SH-SY5Y (cell line): ENCODE results near the gene HDAC9.

Experiments used
- GATA2 ChIP-seq: IDR thresholded peaks from 2 replicates; pipeline ENCODE4 v1.6.1; 2011; ENCODE audit warnings: mild to moderate bottlenecking, low read depth, low read length
- GATA3 ChIP-seq: IDR thresholded peaks from 2 replicates; pipeline ENCODE4 v1.6.1; 2011; ENCODE audit warnings: low read depth, mild to moderate bottlenecking, low read length, moderate library complexity

DNA sequence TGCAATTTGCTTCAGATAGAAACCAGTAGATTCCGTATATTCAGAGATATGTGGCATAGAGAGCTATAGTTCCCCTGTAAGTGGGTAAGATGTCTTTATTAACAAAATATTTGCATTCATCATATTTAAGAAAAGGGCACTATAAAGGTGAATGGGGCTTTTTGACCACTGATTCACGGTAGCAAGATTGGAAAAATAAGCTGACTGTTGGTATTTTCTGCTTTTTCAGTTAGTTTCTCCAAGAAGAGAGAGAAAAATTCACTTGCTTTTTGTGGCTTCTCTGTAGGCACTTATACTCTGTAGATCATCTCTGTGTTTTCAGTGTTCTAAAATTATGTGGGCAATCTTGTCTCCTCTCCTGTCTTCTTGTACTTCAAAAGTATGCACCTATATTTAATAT lies 376.8 kb downstream of the HDAC9 start:
- TF ChIP-seq GATA2, result no peak
- no peak for TF ChIP-seq GATA3
